Measurements from ENCODE around the gene NCOA4.

GRCh38 chr10:46004963-46005362, 25.5 kb downstream of the NCOA4 start:
- TF ChIP-seq ZNF274 (IDR thresholded peaks at IDR 0.05; ENCODE audit: low read depth, low read length) (no peak), SUZ12 (IDR thresholded peaks at IDR 0.05; ENCODE audit: extremely low read depth, insufficient read depth, insufficient read length) (no peak), YY1 (IDR thresholded peaks at IDR 0.05; ENCODE audit: insufficient read depth, insufficient read length) (no peak)

All from NT2/D1 (cell line).